NCI-H2227 treated with DMSO at 0.1 percent for 48 hours (cell line): ENCODE data around the gene MOCS3.
A peak's percentile ranks its signal among the peaks of the same experiment; 100 is the strongest.
"Not testable (repeated sequence)": the region's sequence is repeated elsewhere in the genome, so short reads cannot be mapped to it uniquely, and the experiment has no call there.

Experiments used
- DNase-seq: peaks from one replicate; lab custom pipeline; 2025; lab: John Stamatoyannopoulos, UW

The MOCS3 gene

DNA sequence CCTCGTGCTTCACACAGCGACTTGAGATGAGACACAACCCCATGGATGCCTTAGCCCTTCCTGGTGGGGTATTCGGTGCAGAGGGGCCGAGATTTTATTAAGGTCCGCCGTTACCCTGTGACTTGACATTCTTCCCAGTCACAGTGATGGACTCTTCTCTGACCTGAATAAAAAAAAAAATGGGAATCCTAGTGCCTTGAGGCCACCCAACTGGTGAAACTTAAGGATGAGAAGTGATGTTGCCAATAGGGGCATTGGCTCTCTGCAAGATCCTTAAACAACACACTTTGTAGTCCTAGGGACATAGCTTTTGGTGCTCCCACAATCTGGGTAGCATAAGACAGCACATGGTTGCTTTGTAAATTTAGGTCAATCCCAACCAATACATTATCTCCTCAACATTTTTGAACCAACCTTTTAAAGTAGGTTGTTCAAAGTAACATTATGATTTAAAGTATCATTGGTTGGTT is 26.6 kb upstream of the MOCS3 start:
- peak; percentile 70 for DNase-seq

DNA sequence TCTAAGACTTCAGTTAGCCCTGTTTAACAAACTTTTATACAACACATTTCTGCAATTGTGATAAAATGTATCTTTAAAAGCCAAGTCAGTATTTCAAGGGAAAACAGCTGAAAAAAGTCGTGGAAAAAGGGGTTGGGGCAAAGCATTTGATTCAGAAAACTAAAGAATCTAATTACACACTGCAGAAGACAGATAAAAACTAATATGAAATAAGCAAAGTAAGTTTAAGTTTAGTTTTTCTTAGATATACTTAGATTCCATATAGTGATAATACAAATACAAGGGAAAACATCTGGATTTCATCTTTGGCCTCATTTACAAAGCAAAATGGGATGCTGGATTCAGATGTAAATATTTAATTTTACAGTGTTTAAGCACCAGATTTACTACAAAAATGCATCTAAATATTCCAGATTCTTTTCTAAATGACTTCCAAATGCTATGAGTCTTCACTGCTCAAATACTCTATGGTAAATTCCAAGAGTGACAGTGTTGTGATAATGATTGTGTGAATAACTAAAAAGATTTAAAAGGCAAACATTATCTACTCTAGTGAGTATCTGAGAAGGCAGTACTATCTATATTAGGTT is 25.8 kb upstream of the MOCS3 start:
- no peak for DNase-seq

DNA sequence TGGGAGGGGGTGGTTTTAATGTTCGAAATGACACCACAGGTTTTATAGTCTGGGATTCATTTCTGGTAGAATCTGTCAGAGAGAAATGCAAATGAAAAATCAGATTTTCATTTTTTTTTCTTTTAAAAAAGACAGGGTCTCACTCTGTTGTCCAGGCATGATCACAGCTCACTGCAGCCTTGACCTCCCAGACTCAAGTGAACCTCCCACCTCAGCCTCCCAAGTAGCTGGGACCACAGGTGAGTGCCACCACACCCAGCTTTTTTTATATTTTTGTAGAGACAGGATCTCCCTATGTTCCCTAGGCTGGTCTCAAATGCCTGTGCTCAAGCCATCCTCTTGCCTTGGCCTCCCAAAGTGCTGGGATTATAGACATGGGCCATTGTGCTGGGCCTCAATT is 25.0 kb upstream of the MOCS3 start:
- no peak for DNase-seq

DNA sequence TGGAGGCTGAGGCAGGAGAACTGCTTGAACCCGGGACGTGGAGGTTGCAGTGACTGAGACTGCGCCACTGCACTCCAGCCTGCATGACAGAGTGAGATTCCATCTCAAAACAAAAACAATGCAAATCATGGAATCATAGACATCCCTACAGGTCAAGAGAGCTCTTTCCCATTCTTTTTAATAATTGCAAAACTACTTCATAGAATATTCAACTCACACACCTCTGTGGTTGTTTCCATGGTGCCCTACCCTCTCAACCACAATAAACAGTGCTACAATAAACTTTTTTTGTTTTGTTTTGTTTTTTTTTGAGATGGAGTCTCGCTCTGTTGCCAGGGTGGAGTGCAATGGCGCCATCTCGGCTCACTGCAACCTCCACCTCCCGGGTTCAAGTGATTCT is 15.5 kb upstream of the MOCS3 start:
- DNase-seq = no peak

DNA sequence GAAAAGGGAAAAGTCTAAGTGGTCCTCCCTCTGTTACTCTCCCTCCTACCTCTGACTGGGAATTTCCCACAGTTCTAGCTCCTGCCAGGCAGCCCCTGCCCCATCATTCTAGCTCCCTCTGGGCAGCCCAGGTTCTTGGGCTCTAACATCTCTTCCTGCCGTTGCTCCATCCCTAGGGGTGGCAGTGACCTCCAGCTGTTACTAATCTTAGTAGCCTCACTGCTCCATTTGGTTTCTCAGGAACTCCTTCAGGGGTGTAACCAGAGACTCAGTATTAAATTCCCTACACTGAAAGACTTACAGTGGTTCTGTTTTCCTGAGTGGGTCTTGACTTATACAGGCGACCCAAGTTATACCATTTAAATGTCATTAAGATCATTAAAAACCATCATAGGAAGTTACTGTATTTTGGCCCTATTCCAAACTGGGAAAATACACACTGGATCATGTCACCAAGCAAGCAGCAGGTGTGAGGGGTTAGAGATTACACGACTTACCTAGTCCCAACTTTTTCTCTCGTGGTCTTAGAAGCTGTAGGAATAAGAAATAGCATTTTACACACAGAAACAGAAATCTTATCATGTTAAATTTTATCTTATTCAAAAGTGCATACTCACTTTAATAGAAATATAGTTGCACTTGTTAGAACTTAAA is 10.4 kb upstream of the MOCS3 start:
- DNase-seq = no peak

DNA sequence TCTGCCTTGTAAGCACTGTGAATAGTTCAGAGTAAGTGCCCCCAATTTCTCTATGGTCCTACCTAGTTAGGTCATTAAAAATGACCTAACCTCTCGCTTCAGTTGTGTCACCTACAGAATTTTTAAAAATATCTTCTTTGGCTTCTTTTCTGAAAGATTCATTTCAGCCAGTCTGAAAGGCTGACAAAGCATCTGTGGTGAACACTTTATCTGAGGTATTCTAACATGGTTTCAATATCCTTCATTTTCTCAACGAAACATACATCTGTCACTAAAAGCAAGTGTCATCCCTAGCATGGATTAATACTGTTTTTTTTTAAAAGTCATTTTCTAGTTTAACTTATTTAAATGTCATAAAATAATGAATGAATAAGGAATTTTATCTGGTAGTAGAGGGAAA is 5.4 kb upstream of the MOCS3 start:
- no peak for DNase-seq

DNA sequence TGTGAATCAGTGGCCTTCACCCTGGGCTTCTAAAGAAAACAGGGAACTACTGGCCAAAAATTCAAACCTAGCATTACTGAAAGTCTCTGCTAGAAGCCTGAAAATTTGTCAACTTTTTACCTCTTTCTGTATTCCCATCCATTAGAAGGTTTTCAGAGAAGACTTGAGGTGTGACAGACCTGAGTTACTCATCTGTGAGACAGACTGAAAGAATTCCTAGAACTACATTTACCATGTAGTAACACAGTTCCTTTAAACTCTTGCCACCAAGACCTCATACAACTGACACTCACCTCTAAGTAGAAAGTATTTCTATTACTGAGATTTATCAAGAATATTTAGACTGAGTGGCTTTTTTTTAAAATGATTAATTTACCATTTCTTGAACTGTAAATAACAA is 4.8 kb upstream of the MOCS3 start:
- no peak for DNase-seq

DNA sequence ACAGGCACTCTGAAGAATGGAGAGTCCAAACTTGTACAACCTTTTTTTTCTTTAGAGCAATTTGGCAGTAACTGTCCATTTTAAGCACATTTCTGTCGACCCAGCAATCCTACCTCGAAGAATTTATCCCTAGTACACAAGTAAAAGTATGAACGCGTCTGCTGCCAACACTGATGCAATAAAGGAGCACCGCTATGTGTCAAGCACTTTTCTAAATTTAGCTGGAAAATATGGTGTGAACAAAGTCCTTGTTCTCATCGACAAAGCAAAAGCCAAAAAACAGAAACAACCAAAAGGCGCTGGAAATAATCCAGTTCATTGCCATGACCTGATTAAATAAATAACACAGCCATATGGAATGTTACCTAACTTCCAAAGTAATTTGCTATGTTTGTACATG is 1.3 kb upstream of the MOCS3 start:
- no peak for DNase-seq

DNA sequence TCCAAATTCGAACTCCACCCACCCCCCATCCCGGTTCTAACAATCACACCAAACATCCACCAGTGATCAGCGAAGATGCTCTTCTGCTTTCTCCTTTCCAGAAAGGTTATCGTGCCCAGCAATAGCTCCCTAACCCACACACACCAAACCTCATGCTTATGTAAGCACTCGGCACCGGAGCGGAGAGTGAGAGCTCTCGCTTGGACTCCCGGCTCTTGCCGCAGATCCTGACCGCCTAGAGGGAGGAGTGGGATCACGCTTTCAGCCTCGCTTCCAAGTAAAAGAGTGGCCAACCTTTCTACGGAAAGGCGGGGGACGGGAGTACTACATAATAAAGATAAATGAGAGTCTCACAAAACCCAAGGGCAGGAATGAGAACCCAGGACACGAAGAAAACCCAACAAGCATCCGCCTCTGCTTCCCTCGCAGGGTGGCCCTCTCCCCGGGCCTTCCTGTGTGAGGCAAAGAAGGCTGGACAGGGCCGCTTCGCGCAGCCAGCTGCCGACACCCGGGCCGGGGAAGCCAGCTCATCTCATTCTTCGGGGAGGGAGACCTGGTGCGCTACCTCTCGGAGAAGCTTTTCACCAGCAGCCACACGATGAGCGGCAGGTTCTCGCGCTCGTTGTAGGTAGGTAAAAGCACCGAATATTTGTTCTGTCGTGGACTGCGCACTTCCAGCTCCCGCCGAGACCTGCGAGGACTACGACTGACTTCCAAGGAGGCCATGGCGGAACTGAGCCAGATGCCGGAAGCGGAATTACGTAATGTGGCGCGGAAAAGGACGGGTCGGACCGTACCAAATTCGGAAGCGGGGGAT is 612 bp upstream of the MOCS3 start, which contains the start of gene DPM1:
TSS of gene DPM1 (minus strand) at position 735 of the 817 bp plus-strand sequence. CDS start at position 726, 9 bp downstream.
- DNase-seq = peak; percentile 46

DNA sequence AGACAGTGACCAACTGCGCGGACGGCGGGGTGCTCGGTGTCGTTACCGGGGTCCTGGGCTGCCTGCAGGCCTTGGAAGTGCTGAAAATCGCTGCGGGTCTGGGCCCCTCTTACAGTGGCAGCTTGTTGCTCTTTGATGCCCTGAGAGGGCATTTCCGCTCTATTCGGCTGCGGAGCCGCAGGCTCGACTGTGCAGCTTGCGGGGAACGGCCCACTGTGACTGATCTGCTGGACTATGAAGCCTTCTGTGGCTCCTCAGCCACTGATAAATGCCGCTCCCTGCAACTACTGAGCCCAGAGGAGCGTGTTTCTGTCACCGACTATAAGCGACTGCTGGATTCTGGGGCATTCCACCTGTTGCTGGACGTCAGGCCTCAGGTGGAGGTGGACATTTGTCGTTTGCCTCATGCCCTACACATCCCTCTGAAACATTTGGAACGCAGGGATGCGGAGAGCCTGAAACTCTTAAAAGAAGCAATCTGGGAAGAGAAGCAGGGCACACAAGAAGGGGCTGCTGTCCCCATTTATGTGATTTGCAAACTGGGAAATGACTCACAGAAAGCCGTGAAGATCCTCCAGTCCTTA is 1.0 kb downstream of the MOCS3 start:
- no peak for DNase-seq

DNA sequence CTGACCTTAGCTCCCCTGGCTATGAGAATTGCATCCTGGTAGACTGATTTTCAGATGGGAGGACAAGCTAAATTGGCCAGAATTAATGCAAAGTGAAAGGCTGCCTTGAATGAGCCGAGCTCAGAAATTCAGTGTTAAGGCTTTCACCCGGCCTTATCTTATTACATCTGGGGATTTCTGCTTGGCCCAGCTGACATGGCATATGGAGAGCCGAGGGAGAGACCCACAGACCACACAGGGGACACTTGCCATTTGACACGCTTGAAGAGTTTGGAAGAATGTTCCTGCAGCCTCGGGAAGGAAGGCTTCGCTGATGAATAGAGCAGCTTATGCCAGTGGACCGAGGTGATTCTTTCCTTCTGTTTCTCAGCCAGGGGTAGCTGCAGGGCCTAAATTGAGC is 9.0 kb downstream of the MOCS3 start:
- DNase-seq = peak; percentile 27

DNA sequence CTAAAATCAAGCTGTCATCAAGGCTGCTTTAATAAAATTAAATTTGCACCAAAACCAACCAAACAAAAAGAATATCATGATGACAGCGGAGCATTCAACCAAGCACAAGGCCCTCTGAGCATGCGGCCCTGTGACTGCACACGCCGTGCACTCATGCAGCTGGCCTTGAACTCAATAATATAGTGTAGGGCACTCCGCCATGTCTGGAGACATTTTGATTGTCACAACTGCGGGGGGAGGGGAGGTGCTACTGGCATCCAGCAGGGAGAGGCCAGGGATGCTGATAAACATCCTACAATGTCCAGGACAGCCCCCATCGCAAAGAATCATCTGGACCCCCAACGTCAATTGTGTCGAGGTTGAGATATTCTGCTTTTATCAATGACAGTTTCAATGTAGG is 9.7 kb downstream of the MOCS3 start:
- no peak for DNase-seq

DNA sequence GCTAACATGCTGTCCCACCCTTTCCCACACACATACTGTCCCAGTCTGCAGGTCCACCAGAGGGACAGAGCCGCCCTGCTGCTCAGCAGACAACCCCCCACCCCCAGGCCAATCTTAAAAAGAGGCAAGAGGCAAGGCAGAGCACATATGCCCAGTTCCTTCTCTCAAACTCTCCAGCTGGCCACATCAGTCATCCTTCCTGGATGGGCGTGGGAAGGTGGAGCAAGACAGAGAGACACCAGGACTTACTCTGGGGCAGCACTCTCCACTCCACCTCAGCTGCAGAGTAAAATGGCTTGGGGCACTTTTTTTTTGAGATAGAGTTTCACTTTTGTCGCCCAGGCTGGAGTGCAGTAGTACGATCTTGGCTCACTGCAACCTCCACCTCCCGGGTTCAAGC is 10.8 kb downstream of the MOCS3 start:
- no peak for DNase-seq

DNA sequence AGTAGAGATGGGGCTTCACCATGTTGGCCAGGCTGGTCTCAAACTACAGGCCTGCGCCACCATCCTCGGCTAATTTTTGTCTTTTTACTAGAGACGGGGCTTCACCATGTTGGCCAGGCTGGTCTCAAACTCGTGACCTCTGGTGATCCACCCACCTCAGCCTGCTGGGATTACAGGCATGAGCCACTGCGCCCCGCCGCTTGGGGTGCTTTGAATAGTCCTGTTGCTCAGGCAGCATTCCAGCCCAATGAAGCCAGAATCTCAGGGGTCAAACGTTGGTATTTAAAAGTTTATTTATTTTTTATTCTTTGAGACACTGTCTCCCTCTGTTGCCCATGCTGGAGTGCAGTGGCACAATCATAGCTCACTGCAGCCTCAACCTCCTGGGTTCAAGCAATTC is 11.3 kb downstream of the MOCS3 start:
- no peak for DNase-seq

DNA sequence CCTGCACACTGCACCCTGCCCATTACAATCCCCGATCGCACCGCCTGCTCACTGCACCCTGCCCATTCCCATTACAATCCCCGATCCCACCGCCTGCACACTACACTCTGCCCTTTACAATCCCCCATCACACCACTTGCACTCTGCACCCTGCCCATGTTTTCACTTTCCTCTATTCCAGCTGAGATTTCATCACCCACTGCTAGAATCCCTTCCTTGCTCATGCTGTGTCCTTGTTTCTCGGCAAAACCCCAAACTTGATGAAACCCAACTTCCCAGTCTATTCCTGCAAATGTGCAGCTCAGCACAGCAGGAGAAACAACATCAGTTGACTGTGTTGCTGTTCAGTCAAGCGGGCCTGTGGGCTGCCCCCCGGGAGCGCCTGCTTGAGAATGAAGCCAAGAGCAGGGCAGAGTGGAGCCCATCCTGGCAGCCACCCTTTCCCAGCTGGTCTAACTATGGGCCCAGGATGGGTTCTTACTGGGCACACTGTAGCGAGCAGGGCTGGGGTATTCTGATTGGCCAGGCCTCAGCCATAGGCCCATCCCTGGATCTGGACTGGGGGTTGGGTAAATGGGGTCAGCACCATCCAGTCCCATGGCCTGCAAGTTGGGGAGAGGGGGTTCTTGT is 17.2 kb downstream of the MOCS3 start:
- DNase-seq = no peak

DNA sequence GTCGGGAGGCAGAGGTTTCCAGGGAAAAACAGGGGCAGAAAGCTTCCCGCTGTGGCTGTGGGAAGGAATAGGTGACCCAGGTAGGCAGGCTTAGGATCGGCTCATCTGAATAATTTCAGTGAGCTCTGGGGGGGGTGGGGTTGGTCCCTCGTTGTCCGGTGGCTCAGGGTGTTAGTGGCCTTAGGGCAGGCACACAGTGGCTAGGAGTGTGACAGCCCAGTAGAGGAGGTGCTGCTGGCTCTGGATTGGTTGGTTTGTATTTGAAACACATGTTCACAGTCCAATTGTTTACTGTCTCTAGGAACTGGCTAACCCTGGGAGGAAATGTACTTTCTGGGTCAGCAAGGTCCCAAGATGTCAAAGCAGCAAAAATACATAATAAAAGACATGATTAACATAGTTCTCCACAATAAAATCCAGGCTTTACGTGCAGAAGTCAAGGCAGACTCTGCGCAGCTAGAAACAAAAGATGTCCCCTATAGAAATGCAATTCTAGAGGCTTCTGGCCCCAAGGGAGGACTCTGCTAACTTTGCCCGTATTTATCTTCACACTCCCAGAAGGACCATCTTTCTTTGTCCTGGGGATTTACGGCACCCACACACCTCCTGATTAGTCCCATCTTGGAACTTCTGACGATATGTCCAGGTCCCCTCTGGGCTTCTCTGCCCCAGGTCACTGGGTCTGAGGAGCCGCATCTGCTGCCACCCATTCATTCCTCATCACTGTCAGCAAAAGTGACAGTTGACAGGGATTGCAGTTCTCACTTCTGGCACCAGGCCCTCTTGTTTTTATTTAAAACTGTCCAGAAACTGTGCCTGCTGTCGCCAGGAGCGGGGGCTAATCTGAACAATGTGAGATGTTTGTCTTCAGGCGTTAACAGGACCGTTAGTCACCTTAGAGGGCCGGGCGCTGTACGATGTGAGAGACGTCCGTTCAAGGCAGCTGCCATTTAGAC is 18.7 kb downstream of the MOCS3 start:
- DNase-seq = no peak

DNA sequence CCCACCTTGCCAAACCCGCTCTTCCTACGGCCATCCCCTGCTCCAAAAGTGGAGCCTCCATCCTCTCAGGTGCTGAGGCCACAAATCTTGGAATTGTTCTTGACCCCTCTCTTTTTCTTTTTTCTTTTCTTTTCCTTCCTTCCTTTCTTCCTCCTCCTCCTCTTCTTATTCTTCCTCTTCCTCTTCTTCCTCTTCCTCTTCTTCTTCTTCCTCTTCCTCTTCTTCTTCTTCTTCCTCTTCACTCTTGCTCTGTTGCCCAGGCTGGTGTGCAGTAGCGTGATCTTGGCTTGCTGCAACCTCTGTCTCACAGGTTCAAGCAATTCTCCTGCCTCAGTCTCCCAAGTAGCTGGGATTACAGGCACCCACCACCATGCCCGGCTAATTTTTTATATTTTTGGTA is 19.9 kb downstream of the MOCS3 start:
- DNase-seq = not testable (repeated sequence)

DNA sequence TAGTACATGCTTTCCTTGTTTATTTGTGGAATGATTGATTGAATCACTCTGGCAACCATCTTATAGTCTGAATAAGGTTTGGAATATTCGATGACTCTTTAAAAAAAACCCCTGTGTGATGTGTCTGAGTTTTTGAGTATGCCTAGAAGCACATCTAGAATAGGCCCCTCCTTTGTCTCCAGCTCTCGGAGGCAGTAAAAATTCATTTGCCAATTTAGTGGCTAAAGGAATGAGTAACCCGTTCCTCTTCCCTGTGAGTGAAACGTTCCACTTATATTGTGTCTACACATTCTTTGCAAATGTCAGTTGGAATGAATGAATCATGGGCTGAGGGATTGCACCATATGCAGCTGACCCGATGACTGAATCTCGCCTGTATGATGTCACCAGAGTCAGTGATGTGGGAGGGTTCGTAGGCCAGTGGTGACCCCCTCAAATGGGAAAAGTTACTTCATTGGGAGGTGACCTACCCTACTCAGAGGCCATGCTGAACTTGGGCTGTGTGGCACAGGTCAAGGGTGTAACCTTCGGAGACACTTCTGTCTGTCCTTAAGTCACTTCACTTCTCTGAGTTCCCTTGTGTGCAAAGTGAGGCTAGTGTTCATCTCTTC is 21.6 kb downstream of the MOCS3 start:
- DNase-seq = no peak

DNA sequence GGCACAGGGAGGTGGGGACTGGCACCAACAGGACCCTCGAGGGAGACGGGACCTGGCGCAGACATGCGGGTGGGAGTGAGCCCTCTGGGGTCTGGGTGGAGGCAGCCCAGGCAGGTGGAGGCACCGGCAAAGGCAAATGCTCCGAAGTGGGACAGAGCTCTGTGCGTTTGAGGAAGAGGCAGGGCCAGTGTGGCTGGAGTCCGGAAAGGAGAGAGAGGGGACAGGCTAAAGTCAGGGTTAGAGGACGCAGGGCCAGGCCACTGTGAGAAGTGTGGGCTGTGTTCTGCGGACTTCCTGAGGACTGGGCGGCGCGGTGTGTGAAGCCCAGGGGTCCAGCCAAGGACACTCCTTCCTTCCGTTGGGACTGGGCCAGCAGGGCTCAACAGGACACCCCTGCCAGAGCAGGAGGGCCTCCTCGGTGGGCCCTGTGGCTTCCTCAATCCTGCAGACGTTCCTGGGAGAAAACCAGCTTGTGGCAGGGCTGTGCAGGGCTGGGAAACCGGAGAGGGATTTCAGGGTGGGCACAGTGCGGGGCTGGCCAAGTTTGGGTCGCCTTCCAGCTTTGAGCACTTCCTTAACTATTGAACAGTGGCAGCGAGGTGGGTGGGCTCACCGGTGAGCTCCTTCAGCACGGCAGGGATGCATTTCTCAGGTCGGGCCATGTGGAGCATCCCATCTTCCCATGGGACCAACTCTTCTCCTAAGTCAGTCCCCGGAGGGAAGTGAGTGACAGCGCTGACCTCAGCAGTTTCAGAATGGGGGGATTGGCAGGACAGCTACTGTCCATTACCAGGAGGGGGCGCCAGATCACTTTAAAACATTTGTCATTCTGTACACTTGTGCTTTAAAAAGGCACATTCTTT is 22.5 kb downstream of the MOCS3 start:
- DNase-seq = peak; percentile 23

DNA sequence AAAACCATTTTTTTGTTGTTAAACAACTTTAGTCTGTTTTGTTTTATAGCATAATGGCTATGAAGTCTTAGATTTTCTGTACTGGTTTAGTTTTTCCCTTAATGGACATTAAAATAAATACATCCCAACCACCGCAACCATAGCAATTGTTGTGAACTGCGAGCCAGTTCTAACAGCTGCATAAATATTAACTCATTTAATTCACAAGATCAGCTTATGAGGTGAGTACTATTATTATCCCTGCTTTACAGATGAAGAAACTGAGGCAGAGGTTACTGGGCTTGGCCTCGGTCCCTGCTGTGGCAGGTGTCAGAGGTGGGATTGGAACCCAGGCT is 23.1 kb downstream of the MOCS3 start:
- no peak for DNase-seq
